Superior temporal gyrus (tissue), 1 donor: Measurements from ENCODE around the gene RHBDD1.
"Not testable (repeated sequence)": the region's sequence is repeated elsewhere in the genome, so short reads cannot be mapped to it uniquely, and the experiment has no call there.

ENCODE experiments used
- DNase-seq: peaks from one replicate; pipeline ENCODE4 v3.0.0-alpha.2; 2016; ENCODE audit errors: extremely low spot score

Gene RHBDD1

DNA sequence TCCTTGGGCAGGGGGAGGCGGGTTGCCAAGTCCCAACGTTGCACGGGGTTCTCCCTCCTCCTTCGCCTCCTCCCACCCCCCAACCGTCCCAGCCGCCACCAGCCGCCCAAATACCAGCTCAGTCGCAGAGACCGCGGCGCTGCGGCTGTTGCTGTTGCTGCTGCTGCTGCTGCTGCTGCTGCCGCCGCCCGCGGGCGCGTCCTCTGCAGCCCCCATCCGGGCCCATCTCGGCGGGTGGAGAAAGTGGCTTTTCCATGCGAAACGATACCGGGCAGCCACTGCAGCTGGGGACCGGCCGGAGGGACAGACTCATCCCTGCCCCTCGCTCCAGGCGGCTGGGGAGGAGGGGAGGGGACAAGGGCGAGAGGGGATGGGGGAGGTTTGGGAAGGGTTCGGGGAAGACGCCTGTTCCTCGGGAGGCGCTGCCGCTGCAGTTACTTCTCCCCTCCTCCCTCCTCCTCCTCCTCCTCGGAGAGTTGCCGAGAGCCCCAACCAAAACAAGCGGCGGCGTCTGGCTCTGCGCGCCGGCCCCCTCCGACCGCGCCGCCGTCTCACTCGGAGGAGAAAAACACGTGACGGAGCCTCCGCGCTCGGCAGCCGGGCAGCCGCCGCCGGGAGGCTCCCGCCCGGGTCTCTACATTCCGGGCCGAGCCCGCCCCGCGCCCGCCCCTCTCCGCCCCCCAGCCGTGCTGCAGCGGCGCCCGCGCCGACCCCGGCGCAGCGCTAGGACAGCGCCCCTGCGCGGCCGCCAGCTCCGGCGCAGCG is 36.5 kb upstream of the RHBDD1 start, which contains the start of gene IRS1:
Gene IRS1, minus strand, starts transcription at position 610 of the 765 bp plus-strand sequence. CDS start 1,082 bp downstream, outside the sequence.
- DNase-seq: peak; percentile 39

DNA sequence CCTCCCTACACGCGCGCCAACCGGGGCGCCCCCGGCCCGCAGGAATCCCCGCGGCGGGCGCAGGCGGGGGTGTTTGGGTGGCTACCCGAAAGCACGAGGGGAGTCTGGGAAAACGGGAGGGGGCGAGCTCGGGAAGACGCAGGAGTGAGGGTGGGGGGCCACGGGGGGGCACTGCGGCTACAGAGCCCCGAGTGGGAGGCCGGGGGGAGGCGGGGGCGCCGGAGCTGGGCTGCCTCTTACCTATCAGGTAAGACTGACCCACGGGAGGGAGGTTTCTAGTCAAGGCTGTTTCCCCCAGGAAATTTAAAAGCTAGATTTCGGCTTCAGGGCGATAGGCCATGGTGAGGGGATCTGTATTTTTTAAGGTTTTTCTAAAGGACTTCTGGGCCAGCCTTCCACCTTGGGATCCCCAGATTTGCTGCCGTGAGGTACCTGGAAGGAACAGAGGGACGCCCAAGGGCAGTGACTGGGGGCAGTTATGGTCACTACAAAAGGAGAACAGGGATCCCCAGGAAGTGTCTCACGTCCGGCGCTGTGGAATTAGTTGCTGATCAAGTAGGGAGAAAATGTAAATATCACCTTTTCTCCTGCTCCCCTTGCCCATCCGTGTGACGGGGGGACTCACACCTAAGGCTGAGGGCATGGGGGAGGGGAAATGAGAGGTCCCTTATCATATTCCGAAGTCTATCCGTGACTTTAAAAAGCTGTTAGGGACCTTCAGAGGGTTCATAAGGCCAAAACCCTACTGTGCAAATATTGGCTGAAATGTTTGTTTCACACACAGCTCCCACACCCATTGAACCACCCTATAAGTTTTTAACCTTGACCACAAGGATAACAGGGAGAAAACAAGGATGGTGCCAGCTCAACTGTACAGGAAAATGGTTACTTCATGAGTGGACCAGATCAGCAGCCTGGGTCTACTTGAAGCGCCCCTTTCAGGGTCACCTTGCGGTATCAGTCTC is 35.6 kb upstream of the RHBDD1 start:
- DNase-seq: peak; percentile 63

DNA sequence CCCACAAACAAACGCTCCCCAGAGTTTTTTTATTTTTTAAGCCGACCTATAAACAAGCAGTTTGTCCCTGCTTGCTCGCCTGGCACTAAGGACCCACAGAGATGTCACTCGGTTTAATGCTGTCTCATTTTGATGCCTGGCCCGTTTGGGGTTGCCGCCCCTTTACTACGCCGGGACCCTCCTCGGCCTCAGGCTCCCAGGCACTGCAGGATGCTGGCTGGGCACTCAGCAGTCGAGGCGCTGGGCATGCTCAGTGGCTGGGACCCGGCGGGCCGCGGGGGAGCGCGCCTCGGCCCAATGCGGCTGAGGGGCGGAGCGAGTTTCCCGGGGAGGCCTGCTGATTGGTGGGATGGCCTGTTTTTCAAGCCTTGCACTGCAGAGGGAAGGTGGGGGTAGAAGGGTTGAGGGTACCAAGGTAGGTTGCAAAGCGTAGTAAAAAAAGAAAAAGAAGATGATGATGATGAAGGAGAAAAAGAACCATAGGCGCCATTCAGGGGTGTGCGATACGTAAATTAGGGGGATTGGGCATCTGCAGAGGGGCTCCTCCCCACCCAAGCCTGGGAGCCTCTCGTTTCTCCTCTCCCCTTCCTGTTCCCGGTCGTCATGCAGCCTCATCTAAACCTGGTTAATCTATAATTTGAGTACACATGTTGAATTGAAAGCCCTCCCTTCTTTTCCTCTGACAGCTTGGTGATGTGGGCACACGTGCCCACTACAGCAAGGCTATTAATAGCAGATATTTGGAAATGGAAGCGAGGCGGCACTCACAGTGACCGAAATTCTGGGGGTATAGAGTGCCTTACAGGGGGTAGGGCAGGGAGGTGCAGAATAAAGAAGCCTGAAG is 34.7 kb upstream of the RHBDD1 start:
- peak; percentile 95 for DNase-seq

- peak; percentile 96 for DNase-seq
These were observed 33.3 kb upstream of the RHBDD1 start for GRCh38 chr2:226802573-226802972.

DNA sequence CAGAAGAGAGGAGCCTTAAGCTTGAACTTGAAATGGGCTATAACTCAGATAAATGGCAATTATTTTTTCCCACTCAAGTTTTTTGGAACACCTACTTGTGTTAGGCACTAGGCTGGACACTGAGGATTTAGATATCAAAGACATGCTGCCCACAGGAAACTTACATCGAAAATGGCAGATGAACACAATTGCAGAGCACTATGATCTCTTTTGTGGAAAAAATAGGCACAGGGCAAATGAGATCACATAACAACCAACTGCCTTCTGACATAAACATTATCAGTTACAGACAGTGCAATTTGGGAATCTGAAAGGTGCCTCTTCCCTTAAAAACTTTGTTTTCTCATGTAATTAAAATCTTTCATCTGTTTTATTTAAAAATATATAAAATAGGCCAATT is 32.4 kb upstream of the RHBDD1 start:
- no peak for DNase-seq

- DNase-seq: peak; percentile 70
These were observed 22.6 kb upstream of the RHBDD1 start for GRCh38 chr2:226813148-226813701.

- no peak for DNase-seq
These were observed 16.9 kb upstream of the RHBDD1 start for GRCh38 chr2:226818930-226819329.

GRCh38 chr2:226825056-226825455 is 10.8 kb upstream of the RHBDD1 start:
- no peak for DNase-seq

- DNase-seq: no peak
These were observed 7.7 kb upstream of the RHBDD1 start for GRCh38 chr2:226828191-226828590.

DNA sequence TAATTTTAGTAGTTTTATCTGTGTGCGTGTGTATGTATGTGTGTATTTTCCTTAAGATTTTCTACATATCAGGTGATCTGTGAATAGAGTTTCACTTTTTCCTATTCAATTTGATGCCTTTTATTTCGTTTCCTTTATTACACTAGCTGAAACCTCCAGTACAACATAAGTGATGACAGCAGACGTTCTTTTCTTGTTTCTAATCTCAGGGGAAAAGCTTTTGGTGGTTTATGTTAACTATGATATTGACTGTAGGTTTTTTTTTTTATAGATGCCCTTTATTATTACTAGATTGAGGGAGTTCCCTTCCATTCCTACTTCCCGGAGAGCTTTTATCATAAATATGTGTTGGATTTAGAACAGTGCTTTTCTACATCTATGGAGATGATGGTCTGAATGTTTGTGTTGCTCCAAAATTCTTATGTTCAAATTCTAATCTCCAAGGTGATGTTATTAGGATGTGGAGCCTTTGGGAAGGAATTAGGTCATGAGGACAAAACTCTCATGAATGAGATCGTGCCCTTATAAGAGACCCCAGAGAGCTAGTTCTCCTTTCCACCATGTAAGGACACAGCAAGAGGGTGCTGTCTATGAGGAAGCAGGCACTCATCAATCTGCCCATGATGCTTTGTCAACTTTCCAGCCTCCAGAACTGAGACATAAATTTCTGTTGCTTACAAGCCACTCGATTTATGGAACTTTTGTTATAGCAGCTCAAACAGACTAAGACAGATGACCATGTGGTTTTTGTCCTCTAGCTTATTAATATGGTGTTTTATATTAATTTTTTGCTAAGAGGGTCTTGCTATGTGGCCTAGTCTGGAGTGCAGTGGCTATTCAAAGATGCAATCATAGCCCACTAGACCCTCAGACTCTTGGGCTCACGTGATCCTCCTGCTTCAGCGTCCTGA is 5.9 kb upstream of the RHBDD1 start:
- no peak for DNase-seq

- no peak for DNase-seq
These were observed 4.6 kb upstream of the RHBDD1 start for GRCh38 chr2:226831266-226831665.

GRCh38 chr2:226832061-226832460 is 3.8 kb upstream of the RHBDD1 start:
- DNase-seq: no peak

DNA sequence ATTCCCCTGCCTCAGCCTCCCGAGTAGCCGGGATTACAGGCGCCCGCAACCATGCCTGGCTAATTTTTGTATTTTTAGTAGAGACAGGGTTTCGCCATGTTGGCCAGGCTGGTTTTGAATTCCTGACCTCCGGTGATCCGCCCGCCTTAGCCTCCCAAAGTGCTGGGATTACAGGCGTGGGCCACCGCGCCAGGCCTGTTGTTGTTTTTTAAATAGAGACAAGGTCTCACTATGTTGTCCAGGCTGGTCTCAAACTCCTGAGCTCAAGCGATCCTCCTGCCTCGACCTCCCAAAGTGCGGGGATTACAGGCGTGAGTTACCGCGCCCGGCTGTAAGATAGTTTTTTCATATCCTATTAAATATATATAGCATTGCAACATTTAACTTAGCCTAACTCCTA is 974 bp upstream of the RHBDD1 start:
- DNase-seq: not testable (repeated sequence)

DNA sequence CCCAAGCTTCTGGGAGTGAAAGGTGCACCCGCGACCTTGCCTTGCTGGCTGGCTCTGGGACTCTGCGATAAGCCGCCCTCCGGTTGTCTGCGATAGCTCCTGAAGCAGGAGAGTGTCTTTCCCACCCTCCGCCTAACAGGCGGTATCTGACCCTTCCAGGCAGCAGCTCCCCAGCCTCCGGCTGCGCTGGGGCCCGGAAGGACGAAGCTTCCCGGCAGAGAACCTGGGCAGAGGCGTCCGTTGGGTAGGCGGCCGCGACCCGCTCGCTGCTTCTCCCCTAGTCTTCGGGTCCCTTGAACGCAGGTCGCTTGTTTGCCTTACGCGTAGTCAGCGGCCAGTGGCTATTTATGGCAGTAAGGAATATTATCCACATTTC is 446 bp upstream of the RHBDD1 start:
- DNase-seq: no peak

DNA sequence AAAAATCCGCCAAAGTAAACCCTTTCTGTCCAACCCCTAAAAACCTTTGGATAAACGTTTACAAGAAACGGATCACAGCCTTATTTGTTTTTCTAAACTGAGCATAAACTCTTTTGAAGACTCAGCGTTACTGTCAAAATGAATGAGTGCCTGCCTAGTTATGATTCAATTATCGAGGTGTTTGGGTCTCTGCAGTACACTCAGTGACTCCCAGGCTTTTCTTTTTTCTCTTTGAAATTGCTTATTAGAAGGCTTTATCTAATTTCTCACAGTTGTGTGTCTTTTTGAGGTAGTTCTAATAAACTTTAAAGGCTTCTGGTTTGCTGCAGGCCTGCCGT is 663 bp downstream of the RHBDD1 start:
- no peak for DNase-seq

GRCh38 chr2:226837334-226837733 is 1.5 kb downstream of the RHBDD1 start:
- DNase-seq: no peak

- DNase-seq: no peak
These were observed 2.1 kb downstream of the RHBDD1 start for GRCh38 chr2:226837787-226838603.

DNA sequence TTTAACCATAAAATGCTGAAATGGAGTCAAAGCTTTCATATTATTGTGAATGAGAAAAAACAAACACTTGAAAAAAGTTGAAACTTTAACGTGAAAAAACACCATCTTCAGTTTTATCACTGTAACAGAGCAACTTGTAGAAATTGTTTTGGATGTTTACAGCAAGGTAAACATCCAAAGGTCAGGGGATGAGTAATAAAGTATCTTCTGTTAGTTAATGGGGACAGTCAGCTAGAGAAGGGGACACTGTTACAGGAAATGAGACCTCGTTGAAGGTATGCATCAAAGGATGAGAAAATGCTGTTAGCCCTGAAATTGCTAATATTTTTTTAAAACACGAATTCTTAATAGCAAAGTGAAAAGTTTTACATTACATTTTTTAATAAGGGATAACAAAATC is 2.9 kb downstream of the RHBDD1 start:
- no peak for DNase-seq

- no peak for DNase-seq
These were observed 3.3 kb downstream of the RHBDD1 start for GRCh38 chr2:226839161-226839560.

- DNase-seq: no peak
These were observed 4.1 kb downstream of the RHBDD1 start for GRCh38 chr2:226839951-226840350.
